ENCODE results near the gene NAA10.
"Not testable (repeated sequence)": the region's sequence is repeated elsewhere in the genome, so short reads cannot be mapped to it uniquely, and the experiment has no call there.

Gene NAA10

DNA sequence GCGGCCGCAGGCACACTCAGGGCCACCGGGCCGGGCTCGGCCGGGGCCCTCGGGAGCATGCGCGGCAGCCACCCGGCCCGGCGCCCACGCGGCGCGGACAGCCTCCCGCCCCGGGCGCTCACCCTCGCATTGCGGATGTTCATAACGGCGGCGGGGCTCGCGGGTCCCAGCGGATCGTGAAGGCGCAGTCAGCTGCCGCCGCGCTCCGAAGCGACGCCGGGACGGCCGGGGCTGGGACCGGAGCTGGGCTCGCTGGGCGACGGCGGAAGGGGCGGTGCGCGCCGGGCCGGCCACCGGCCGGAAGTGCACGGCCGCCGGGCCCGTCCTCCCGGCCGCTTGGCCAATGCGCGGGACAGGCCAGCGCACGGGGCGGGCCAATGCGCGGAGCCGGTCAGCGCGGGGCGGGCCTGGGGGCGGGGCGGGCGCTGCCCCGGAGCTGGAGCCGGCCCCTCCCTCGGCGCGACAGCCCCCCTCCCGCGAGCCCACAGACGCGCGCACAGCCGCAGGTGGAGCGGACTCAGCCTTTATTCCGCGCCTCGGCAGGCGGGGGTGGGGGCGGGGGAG is at the start of gene NAA10:
Gene NAA10, minus strand, starts transcription at position 276 of the 564 bp plus-strand sequence. Its CDS starts 133 bp downstream, at position 143.
- peak in 1 of 2 donors; percentile 40 for DNase-seq (ENCODE audit: low read depth in 1 of 2, low spot score in 1 of 2)

DNA sequence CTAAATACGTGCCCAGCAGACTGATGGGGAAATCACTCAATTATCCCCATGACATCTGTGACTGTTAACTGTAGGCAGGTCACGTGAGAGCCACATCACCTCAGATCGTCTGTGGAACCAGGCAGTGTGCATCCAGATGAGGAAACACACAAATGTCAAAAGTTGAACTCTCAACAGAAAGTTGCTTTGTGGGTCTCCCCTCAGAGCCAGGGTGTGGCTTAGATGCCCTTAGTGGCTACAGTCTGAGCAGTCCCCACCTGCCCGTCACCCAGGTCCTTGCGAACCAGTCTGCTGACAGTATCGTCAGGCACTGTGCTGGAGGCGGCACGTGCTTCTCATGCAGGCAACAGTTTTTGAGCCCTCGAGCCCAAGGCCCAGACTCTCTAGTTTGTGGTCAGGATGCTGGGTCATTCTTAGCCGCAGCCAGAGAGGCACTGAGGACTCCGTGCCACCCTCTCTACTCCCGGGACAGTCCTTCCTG is 48.5 kb upstream of the NAA10 start:
- DNase-seq (ENCODE audit: low read depth in 1 of 2, low spot score in 1 of 2), result no peak

DNA sequence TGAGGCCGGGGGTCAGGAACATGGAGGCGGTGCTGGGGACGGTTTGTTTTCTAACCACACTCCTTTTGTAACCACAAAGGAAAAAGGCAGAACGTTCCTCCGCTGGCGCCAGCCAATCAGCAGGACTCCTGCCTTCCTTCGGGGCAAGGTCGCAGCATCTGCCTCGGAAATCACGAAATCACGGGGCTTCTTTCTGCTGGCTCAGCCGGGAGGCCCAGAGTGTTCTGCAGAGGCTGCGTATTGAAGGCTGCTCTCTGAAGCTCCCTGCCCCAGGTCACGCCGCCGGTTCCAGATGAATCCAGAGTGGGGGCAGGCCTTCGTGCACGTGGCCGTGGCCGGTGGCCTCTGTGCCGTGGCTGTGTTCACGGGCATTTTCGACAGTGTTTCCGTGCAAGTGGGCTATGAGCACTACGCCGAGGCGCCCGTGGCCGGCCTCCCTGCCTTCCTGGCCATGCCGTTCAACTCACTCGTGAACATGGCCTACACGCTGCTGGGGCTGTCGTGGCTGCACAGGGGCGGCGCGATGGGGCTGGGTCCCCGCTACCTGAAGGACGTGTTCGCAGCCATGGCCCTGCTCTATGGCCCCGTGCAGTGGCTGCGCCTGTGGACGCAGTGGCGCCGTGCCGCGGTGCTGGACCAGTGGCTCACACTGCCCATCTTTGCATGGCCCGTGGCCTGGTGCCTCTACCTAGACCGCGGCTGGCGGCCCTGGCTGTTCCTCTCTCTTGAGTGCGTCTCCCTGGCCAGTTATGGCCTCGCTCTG is 47.1 kb upstream of the NAA10 start:
- DNase-seq (ENCODE audit: low read depth in 1 of 2, low spot score in 1 of 2), result peak in 1 of 2 donors; percentile 43

DNA sequence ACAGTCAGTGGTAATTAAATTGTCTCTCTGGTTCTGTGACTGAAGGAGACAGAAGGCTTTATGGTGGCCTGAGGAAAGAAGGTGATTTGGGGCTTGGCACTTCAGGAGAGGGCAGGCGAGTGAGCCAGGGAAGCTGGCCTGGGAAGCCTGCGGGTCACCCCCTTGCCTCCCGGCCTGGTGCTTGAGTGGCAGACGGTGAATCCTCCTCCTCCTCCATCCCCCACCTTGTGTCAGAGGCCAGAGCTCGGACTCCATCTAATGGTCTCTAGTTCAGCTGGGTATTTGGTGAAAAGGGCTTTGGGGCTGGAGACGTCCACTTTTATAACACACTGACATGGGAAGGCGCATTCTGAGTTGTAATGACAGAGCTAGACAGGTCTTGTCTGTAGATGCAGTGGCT is 46.4 kb upstream of the NAA10 start:
- DNase-seq (ENCODE audit: low read depth in 1 of 2, low spot score in 1 of 2), result no peak

DNA sequence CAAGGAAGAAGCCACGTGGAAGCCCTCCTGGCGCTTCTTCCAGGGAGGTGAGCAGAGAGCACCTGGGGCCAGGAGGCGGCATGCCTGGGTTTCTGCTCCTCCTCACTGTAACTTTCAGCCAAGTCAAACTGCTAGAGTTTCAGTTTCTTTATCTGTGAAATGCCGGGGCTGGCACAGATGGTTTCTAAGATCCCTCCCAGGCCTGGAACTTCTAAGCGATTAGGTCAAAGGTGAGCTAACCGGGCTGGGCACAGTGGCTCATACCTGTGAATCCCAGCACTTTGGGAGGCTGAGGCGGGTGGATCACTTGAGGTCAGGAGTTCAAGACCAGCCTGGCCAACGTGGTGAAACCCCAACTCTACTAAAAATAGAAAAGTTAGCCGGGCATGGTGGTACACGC is 45.6 kb upstream of the NAA10 start:
- not testable (repeated sequence) for DNase-seq (ENCODE audit: low read depth in 1 of 2, low spot score in 1 of 2)

DNA sequence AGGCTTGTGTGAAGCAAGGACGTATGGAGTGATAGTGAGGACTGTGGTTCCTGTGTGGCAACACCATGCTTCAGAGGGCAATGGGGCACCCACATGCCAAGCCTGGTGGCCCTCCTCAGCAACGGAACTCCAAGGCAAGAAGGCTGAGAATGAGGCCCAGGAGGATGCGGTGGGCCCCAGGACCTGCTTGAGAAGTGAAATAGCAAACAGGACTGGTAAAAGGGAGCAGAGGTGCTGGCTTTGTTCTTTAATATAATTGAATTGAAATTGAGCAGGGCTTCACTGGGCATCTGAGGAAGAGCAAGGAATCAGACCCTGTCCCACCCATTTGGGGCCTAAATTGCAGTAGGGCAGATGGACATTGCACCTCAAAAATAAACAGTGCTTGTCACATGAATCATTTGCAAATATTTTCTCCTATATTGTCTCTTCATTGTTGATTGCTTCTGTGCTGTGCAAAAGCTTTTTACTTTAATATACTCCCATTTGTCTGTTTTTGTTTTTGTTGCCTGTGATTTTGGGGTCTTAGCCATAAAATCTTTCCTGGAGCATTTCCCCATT is 40.0 kb upstream of the NAA10 start:
- DNase-seq (ENCODE audit: low read depth in 1 of 2, low spot score in 1 of 2), result no peak

DNA sequence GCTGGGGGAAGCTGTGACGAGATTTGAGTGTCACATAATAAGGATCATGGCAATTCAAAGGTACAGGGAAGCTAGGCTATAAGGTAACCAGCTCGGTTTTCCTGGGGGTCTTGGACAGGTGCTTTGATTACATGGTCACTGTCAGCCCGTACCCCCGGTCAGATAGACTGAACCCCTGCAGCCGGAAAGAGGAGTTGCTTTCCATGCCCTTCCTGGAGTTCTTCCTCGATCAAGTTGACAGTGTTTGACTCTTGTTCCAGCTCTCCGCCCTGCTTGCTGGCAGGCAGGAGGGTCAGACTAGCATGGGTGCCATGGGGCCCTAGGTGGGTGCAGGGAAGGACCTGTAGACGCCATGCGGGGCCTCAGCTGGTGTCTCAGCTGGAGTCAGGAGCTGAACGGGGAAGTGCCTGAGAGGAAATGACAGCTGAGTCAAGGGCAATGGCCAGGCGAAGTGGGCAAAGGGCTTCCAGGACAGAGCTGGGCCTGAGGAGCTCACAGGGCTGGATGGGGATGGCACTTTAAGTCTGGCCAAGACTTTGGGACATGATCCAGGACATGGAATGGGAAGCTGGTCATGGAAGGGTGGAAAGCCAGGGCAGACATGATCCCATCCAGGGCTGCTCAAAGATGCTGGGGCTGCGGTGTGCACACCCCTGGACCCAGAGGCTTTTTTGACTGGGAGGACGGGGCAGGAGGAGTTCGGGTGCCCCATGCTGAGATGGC is 39.3 kb upstream of the NAA10 start:
- no peak for DNase-seq (ENCODE audit: low read depth in 1 of 2, low spot score in 1 of 2)

DNA sequence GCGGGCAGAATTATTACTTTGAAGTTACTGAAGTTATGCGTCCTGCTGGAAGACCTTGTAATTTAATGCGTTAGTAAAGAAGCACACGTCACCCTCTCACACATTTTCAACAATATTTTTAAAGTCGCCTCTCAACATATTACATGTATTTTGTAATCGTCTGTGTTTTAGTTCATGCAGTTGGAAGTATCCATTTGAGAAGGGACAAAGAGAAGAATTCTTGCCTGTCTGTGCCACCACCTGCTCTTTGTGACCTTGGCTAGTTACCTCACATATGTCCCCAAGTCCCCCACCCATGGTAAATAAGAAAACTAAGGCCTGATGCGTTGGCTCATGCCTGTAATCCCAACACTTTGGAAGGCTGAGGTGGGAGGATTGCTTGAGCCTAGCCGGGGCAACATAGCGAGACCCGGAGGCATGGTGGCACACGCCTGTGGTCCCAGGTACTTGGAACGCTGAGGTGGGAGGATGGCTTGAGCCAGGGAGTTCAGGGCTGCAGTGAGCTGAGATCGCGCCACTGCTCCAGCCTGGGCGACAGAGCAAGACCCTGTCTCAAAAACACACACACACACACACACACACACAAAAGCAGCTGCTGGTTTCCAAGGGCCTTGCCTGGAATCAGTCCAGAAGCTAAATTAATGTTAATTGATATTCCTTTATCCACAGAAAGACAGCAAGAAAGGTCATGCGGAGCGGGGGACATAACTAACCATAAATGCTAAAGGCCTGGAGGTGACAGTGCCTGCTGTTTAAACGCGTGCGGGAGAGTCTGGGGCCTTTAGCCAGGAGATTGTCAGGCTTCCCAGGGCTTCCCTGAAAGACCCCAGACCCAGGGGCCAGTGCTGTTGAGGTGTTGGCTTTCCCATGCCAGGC is 38.5 kb upstream of the NAA10 start:
- DNase-seq (ENCODE audit: low read depth in 1 of 2, low spot score in 1 of 2), result no peak

DNA sequence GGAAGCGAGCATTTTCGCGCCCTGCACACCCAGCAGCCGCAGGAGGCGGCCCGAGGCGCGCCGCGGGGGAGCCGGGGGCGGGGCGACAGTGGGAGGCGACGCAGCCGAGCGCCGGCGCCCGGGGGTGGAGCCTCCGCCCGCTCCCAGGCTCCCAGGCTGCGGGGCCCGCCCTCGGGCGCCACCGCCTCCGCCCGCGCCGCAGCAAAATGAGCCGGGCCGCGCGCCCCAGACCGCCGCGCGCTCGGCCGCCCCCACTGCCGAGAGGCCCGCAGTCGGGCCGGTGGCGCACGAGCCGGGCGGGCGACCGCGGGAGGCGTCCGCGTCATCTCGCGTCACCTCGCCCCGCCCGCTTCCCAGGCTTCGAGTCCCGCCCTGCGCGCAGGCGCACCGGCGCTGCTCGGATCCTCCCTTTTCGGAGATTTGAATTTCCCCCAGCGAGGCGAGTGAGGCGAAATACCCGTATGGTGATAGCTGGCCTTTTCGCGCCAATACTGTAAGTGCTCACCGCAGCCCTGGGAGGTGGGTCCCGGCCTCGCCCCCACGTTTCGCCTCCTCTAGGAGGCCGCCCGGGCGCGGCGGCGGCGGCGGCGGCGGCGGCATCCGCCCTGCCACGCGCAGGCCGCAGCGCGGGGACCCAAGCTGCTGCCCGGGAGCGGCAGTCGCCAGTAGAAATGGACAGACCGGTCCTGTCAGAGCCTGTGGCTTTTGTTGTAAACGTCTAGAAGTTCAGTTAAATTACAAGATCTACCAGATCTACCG is 37.7 kb upstream of the NAA10 start, which contains the start of gene TMEM187:
Gene TMEM187, plus strand, starts transcription at position 387 of the 759 bp plus-strand sequence. CDS start 9,309 bp downstream, outside the sequence.
- peak; percentile 66 to 84 for DNase-seq (ENCODE audit: low read depth in 1 of 2, low spot score in 1 of 2)

DNA sequence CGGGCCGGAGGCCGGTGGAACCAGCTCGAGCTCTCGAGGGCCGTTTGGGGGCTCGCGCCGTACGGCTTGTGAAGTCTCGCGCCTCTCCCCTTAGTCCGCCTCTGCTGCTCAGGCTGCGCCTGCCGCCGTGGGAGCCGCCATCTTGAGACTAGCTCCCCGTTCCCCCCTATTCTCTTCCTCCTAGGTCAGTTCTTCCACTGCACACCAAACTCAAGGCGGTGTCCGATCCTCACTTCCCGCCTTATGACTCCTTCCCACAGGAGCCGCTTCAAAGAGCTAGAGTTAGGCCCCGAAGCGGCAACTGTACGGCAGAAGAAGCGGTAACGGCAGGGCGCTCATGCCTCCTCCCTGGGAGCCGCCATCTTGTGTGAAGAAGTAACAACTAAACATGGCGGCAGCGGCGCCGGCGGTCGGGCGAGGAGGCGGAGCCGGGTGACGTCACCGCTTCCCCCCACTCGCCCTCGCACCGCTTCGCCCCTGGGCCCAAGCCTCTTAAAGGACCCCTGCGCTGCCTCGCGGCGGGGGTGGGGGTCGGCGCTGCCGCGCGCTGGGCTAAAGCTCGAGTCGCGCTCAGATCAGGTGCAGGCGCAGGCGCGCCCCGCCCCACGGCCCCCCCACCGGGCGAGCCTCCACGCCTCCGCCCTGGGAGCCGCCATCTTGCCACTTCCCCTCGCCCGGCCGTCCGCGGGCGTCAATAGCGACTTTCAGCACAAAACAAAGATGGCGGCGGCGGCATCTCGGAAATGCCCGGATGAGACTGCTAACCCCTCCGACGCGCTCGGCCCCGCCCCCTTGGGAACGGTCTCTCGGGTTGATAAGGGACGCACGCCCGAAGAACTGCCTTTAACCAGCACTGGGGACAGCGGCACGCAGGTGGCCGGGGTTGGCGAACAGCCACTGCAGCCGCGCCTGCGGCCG is 36.9 kb upstream of the NAA10 start, which contains the start of gene HCFC1:
Gene HCFC1, minus strand, starts transcription at position 369 of the 918 bp plus-strand sequence. CDS start 978 bp downstream, outside the sequence.
- peak; percentile 77 to 83 for DNase-seq (ENCODE audit: low read depth in 1 of 2, low spot score in 1 of 2)

DNA sequence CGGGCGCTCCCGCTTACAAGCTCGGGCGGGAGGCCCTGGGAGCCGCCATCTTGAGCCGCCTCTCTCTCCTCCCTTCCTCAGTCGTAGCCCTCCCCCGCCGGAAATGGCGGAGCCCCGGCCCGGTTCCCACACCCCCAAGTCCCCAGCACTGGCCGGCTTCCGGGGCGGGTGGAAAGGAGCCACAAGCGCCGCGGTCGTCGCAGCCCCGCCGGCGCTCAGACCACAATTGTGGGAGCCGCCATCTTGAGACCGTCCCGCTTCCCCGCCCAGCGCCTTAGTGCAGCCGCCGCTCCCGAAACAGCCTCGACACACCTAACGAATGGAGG is 36.2 kb upstream of the NAA10 start:
- peak; percentile 53 to 77 for DNase-seq (ENCODE audit: low read depth in 1 of 2, low spot score in 1 of 2)

DNA sequence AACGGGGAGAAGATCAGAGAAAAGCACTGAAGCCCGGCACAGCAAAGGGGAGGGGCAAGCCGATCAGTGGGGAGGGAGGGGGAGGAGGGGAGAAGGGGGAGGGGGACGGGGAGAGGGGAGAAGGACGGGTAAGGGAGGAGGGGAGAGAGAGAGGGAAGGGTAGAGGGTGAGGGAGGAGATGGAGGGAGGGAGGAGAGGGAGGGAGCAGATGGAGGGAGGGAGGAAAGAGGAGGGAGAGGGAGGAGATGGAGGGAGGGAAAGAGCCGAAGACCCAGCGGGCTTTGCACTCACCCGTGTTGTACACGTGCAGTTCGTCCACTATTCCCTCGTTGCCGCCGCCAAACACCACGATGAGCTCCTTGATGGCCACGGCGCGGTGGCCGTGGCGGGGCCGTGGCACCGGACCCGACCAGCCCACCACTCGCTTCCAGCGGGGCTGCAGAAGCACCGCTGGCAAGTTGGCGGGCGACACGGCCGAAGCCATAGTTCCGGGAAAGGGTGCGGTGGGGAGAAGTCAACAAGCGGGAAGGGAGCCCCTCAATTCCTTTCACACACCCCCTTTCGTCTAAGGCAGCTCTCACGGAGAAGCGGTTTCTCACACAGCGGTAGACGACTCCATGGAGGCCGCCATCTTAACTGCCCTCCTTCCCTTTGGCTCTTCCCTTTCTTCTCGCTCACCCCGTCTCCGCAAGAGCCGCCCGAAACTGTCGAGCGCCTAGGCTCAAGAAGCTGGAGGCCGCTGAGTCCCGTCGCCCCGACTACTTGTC is 35.7 kb upstream of the NAA10 start:
- no peak for DNase-seq (ENCODE audit: low read depth in 1 of 2, low spot score in 1 of 2)

DNA sequence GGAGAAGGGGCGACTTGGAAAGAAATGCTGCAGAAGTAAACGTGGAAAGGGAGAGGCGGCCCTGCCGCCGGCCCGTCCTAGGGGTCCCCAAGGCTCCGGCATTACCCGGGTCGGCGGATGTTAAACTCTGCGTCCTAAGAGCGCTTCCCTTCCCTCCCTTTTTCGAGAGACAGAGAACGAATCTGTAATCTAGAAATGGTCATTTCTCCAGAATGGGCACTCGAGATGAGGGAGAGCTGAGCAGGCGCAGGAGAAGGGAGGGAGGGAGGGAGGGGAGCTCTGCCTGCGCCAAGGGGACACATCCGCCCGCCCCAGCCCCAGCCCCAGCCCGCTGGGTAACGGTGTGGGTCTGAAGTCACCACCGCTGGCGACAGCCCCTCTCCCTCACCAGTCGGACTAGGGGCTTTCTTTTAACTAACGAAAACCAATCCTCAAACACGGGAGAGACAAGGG is 35.1 kb upstream of the NAA10 start:
- no peak for DNase-seq (ENCODE audit: low read depth in 1 of 2, low spot score in 1 of 2)

DNA sequence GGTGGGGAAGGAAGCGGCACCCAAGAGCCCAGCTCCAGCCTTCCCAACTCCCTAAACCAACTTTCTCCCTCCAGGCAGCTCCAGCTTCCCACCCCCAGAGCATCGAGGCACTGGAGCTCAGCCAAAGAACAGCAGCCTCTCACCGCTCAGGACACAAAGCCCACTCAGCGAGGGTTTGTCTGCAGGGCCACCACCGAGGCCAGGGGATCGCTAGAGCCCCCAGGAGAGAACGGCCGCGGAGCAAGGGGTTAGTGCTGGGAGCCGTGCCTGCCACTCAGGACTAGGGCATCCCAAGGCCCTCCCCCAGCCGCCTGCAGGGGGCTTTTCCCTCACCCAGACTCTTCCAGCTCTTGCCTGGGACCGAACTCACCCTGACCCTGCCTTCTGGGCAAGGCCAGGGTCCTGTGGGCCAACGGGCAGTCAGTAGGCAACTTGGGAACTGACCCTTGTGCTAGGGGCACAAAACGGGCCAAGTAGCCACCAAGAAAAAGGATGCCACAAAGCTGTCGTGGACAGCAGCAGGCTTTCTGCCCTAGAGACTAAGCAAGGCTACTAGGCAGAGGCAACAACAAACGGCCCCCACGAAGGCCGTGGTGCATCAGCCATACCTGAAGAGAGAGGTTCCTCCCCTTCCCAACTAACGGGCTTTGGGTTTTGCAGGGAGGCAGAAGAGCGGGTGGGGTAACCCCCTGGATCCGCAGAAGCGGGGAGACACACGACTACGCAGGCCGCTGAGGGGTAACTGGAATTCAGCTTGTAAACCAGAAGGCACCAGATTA is 34.5 kb upstream of the NAA10 start:
- no peak for DNase-seq (ENCODE audit: low read depth in 1 of 2, low spot score in 1 of 2)

DNA sequence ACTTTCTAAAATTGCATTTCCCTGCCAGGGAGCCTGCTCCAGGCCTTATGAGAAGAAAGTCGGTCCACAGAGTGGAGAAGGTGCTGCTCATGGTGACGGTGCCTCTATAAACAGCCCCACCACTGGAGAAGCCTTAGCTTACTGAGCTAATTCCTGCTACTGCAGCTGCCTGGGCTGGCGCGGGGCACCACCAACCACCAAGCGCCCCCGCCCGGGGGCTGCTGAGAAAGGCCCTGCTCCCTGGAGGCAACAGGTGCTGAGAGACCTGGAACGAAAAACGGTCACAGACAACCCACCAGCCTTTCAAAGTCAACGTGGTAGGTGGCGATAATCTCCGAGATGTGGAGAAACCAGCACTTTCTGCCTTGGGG is 33.9 kb upstream of the NAA10 start:
- no peak for DNase-seq (ENCODE audit: low read depth in 1 of 2, low spot score in 1 of 2)

DNA sequence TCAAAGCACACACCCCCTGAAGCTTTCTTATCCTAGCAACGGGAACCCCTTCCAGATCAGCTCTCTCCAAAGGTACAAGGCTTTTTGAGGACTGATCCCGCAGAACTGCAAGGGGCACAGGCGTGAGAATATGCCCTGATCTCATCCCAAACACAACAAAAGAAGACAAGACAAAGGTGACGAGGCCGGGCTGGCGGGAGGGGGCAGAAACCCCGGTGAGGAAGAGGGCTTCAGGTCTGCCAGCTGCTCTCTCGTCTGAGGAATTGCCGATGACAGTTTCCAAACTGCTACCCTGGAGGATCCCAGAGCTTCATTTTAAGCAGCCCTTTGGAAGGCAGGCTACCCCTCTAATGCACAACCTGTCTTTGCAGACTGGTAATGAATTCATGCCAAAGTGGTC is 33.4 kb upstream of the NAA10 start:
- no peak for DNase-seq (ENCODE audit: low read depth in 1 of 2, low spot score in 1 of 2)

DNA sequence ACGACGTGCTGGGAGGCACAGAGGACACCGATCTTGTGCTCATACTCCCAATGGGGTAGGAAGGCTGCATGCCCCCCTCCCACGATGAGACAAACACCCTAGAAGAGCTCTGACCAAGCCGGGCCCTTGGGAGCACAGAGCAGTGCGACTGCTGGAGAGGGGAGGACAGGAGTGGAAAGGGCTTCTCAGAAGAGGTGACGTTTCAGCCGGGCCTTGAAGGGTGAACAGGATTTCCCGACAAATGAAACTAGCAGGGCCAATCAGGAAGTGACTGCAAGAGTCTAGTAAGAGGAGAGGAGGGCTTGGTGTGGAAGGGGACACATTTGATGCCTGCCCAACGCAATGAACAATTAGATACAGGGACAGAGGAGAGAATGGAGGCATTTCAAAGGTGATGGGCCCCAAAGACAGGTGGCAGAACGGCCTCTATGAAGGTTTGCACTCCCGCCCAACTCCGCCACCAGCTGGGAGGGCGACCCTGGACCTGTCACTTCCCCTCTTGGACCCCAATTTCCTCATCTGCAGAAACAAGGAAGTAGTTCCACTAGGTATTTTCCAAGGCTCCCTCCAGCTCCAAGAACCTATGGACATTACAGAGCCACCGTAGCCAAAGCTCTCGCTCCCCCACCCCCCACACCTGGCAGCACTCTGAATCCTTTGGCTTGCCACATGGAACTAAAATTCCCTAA is 32.8 kb upstream of the NAA10 start:
- DNase-seq (ENCODE audit: low read depth in 1 of 2, low spot score in 1 of 2), result no peak
